Stimulated activated CD8-positive, alpha-beta memory T cell treated with anti-CD3 and anti-CD28 coated beads, Interleukin-4, amount 100 ng/mL, for 4 hours (primary cell): Measurements from ENCODE around the gene ADAMTS8.

Source experiments
- DNase-seq, 2 donors: peaks; one replicate each; pipeline ENCODE4 v3.0.0-alpha.2; 2020; ENCODE audit warnings: low read depth in 2 of 2, low spot score in 1 of 2

ADAMTS8 gene

DNA sequence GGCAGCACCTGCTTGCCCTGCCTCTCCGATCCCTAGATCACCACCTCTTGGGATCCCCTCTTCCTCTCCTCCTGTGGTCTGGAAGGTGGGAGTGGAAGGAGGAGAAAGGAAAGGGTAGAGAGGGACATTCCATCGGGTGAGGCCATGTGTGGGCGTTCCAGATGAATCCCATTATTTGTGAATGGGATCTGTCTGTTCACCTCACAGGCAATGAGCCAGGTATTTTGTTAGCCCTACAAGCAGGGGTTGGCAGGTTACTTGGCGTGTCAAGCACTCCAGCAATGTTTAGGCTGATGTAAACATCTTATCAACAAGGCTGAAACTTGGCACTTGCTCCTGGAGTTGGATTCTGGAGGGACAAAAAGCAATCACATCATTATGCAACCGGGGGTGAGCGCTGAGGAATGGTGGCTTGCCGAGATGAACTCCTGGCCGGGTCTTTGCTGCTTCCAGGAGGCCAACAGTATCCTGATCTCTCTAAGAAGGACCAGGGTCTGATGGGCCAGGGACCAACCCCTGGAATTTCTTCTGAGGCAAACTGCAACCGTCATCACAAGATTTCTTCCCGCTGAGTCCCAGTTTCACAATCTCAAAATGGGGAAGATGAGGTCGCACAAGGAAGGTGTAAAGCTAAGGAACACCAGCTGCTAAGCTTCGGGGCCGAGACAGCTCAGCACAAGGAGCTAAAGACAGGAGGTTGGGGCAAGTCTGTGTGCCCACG lies 7.8 kb downstream of the ADAMTS8 start:
- no peak for DNase-seq

DNA sequence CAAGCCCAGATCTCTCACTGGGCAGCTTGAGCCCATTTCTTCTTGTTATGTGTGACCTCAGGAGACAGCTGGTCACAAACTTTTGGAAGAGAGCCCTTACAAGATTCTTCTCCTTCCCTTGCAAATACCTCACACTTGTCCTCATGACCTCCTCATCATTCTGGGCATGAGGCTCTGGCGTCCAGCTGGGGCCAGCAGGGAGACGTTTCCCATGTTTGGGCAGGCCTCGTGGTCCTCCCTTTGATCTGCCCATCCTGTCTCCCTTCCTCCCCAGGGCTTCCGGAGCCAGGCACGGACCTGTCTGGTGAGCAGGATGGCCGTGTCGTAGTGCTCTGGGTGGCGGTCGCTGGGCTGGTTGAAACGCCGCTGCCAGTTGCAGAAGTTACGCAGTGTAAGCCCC lies 9.7 kb downstream of the ADAMTS8 start:
- no peak for DNase-seq

- no peak for DNase-seq
Observed at GRCh38 chr11:130418210-130418609, 10.2 kb downstream of the ADAMTS8 start.

- no peak for DNase-seq
Observed at GRCh38 chr11:130416906-130417305, 11.5 kb downstream of the ADAMTS8 start.

GRCh38 chr11:130416530-130416882 lies 11.9 kb downstream of the ADAMTS8 start:
- no peak for DNase-seq

GRCh38 chr11:130415731-130416529 lies 12.5 kb downstream of the ADAMTS8 start:
- no peak for DNase-seq

DNA sequence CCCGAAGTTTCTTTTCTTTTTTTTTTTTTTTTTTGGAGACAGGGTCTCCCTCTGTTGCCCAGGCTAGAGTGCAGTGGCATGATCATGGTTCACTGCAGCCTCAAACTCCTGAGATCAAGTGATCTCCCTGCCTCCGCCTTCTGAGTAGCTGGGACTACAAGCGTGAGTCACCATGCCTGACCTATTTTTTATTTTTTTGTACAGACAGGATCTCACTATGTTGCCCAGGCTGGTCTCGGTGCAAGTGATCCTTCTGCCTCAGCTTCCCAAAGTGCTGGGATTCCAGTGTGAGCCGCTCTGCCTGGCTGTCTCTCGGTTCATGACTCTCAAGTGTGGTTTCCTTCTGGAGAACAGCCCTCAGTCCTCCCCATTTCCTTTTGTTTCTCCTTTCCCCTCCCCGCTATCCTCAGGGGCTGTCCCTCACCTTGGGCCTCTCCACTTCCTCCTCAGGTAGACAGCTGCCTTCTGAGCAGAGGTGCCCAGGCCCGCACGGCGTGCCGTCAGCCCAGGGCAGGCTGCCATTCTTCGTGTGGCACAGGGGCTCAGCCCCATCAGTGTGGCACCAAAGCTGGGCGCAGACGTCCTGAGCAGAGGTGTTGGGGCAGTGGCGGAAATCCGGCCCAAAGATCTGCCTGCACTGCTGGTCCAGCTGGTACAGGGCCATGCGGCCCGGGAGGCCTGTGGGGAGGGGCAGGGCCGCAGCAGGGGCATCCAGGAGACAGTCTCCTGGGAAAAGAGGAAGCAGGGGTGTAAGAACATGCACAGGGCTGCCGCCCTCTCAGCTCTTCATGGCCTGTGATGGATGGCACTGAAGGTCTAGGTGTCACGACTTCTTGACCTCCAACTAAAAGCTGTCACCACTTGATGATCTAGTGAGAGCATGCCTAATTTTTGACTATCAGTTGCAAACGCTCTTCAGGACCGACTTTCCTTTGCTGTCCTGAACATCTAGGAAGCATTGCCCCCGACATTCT lies 14.0 kb downstream of the ADAMTS8 start:
- no peak for DNase-seq

DNA sequence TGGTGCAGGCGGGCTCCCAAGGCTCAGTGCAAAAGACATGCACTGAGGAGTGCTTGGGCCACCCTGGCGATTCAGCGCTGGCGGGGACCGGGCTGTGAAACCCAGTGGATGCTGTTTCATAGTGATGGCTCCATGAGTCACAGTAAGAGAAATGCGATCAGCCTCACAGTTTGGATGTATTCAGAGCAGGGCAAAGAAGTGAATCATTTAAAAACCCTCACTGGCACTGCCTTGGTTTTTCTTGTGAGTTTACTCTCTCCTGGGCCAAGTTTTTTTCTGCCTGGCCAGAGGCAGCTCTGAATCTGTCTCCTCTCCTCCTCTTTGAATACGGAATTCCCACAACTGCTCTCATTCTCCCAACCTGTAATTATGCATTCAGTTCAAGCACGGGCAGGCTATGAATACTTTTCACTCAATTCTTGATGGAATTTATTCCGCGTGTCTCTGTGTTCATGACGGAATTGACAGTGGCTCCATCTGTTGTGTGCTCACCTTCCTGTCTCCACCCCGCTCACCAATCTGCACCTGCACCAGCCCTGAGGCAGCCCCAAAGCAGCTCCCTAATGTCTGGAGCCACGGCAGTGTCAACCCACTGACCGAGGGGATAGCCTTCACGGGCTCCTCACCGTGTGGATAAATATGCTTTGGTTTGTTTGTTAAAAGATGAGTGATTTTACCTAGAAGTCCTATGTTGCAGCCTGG lies 14.9 kb downstream of the ADAMTS8 start:
- DNase-seq: no peak

DNA sequence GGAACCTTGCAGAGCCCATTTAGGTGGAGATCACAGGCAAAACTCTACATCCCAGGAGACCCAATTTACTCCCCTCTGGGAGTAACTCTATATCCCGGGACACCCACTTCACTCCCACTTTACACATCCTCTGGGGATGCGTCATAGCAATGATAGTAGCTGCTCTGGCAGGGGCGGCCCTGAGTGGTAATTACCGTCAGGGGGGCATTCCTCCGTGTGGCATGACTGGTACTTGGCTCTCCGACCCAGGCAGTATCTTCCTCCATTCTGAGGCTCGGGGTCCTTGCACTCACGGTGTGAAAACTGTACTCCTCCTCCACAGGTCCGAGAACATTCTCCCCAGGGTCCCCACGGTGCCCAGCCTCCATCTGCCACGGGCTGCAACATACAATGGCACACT lies 17.2 kb downstream of the ADAMTS8 start:
- no peak for DNase-seq

DNA sequence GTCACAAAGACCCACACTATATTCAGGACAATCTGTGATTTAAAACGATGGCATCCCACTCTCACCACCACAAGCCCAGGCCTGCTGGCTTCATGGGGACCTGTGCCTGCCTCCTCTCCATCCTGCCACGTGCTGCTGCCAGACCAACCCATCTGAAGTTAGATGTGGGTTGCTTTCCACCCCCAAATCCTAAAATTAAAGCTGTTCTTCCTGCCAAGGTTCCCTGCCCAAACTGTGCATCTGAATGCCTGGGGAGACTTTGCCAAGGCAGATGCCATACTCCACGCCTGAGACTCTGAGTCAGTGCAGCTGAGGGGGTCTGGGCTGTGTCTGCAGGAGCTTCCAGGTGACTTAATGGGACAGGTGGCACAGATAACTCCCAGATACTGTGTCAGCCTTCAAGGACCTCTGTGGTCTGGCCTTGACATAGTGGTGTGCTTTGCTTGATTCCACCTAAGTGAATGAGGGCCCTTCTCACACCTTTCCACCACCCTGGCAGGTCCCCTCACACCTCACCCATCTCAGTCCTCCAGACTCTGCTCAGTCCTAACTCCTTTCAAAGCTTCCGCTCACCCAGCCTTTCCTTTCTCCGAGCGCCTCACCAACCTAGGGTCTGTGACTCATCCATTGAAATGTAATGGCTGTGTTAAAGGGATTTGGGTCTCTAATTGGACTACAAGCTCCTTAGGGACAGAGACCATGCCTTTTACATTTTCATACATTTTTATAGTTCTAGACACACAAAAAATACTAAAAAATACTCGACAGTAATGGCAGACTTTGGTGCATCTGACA lies 18.6 kb downstream of the ADAMTS8 start:
- no peak for DNase-seq

GRCh38 chr11:130408901-130409300 lies 19.5 kb downstream of the ADAMTS8 start:
- DNase-seq: no peak

DNA sequence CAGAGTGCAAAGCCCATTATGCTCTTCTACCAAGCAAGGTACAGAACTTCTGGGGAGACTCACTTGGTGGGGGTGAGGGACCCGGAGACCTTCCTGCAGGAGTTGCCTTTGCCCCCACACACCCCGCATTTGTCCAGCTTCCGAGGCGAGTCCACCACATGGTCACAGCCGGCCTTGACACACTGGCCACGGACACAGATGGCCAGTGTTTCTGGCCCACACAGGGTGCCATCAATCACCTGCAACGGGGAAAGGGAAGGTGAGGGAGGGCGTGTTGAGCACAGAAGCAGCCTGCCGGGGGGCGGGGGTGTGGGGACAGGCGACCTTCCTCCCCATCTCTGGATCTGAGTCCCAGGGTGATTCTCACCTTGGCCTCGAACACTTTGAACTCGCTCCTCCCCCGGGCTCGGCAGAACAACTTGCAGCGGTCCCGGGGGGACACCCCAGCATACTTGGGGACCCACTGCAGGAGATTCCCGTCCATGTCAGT lies 20.0 kb downstream of the ADAMTS8 start:
- DNase-seq: no peak

DNA sequence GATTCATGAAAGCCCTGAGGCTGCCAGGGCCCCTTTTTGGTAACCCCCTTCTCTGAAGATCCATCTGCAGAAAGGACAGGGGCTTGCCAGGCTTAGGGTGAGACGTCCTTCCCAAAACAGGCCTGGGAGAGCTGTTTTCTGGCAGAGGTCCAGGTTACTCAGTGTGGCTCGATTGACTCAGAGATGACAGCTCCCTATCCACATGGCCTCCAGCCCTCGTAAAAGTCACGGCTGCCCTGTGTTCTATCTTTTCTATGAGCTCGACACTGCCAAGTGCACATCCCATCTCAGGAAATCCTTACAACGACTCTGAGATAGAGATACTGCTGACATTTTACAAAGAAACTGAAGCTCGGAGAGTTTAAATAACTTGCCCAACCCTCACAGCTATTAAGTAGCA lies 20.4 kb downstream of the ADAMTS8 start:
- no peak for DNase-seq

GRCh38 chr11:130405428-130405827 lies 23.0 kb downstream of the ADAMTS8 start:
- no peak for DNase-seq

DNA sequence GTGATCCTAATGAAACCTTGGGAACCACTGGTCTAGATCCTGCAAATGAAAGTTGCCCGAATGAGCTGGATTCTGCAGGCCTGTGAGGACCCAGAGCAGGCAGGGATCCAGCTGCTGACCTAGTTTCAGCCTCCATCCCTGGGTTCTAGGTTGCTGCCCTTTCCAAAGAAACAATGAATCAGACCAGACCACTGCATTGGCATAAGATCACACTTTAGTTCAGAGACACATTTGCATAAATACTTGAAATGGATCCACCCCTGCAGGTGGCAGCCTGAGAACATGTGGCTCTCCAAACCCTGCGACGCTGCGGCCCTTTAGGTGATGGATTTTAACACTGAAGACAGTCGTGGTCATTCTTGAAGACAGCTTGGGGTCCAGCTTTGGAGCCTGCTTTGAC lies 23.7 kb downstream of the ADAMTS8 start:
- DNase-seq: no peak

- DNase-seq: no peak
Observed at GRCh38 chr11:130403967-130404366, 24.4 kb downstream of the ADAMTS8 start.

GRCh38 chr11:130403271-130403804 lies 25.1 kb downstream of the ADAMTS8 start:
- no peak for DNase-seq

DNA sequence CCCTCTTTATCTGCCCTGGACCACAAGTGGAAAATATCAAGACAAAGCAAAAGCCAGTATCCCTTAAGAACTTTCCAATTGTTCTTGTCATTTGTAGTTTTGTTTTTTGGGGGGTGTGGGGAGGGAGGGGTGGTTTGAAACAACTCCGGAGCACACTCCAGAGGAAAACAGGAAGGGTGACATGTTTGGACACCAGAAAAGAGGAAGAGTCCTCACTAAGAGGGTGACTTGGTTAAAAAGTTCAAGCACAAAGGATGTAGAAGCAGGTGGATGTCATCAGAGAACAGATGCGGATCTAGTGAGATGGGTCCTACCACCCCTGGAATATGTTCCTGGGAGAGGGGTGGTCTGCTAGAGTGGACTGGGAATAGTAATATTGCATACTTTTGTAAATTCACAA lies 25.8 kb downstream of the ADAMTS8 start:
- no peak for DNase-seq

- DNase-seq: no peak
Observed at GRCh38 chr11:130400781-130401483, 27.5 kb downstream of the ADAMTS8 start.
